HepG2 (cell line): ENCODE data around the gene RRAD. TPM values are rescaled to one million over a fixed set of nuclear protein-coding genes. Genes with fewer than 3 reads are reported as not detected.

Experiments used
- CAMTA2 ChIP-seq: sonication (generic); formaldehyde crosslinking; IDR thresholded peaks from 2 replicates; pipeline ENCODE4 v1.4.0; 2020; ENCODE audit warnings: mild to moderate bottlenecking, missing genetic modification reagents, borderline replicate concordance
- KDM2A ChIP-seq: sonication (generic); formaldehyde crosslinking; IDR thresholded peaks from 2 replicates; pipeline ENCODE4 v1.4.0; 2020; ENCODE audit warnings: low read depth, missing genetic modification reagents, borderline replicate concordance
- KLF12 ChIP-seq: sonication (generic); formaldehyde crosslinking; IDR thresholded peaks from 2 replicates; pipeline ENCODE4 v1.4.0; 2020; ENCODE audit warnings: missing genetic modification reagents, borderline replicate concordance
- MEIS2 ChIP-seq: sonication (generic); formaldehyde crosslinking; IDR thresholded peaks from 2 replicates; pipeline ENCODE4 v1.9.0; 2021; ENCODE audit warnings: mild to moderate bottlenecking, missing genetic modification reagents
- NR2F1 ChIP-seq, 2 experiments: fragments of 450-650 bp in 1 of 2; formaldehyde crosslinking in 1 of 2; IDR thresholded peaks; 2 replicates each; pipeline versions ENCODE4 v1.5.0 to v1.6.1; 2016 to 2020; ENCODE audit warnings: mild to moderate bottlenecking in 1 of 2, missing compliant biosample characterization in 1 of 2, missing genetic modification reagents in 1 of 2, moderate library complexity in 1 of 2
- SMARCC2 ChIP-seq: fragments of 450-650 bp; IDR thresholded peaks from 2 replicates; pipeline ENCODE4 v1.6.1; 2017; ENCODE audit warnings: antibody characterized with exemption, mild to moderate bottlenecking
- ZFX ChIP-seq: sonication (generic); formaldehyde crosslinking; IDR thresholded peaks from 2 replicates; pipeline ENCODE4 v1.4.0; 2020; ENCODE audit warnings: mild to moderate bottlenecking, low read depth, missing genetic modification reagents, moderate library complexity
- ZMYM4 ChIP-seq: sonication (generic); formaldehyde crosslinking; IDR thresholded peaks from 2 replicates; pipeline ENCODE4 v1.8.1; 2023; ENCODE audit warnings: mild to moderate bottlenecking, missing genetic modification reagents
- ZNF317 ChIP-seq: sonication (generic); formaldehyde crosslinking; IDR thresholded peaks from 2 replicates; pipeline ENCODE4 v1.5.0; 2020; ENCODE audit warnings: mild to moderate bottlenecking, missing genetic modification reagents
- ZNF430 ChIP-seq: sonication (generic); formaldehyde crosslinking; IDR thresholded peaks from 2 replicates; pipeline ENCODE4 v1.9.0; 2021; ENCODE audit warnings: mild to moderate bottlenecking, missing genetic modification reagents
- polyA plus RNA-seq, 8 experiments: library from polyadenylated mRNA; depleted of rRNA in 3 of 8; stranded (reverse) in 7 of 8; unstranded in 1 of 8; fragments of >200 nt; fragmentation: Illumina TruSeq in 4 of 8; extraction: Trizol in 4 of 8; gene quantifications; 2 replicates each; pipeline versions ENCODE4 v1.2.1 to v1.2.3, GENCODE V29; 2011 to 2016; ENCODE audit warnings: low read depth in 4 of 8, missing spikeins in 1 of 8, mixed read lengths in 1 of 8; ENCODE audit not compliant: insufficient read depth in 1 of 8
- total RNA-seq, 5 experiments: library from RNA; depleted of rRNA; stranded (reverse); fragments of >200 nt; fragmentation: Illumina TruSeq; extraction: Trizol; gene quantifications; 2 replicates each; pipeline ENCODE4 v1.2.3, GENCODE V29; 2016; ENCODE audit warnings: low read depth in 1 of 5
- TF ChIP-seq, protein P1 (sequence below), 2 experiments: fragments of 450-650 bp in 1 of 2; sonication (generic) in 1 of 2; formaldehyde crosslinking in 1 of 2; IDR thresholded peaks; 2 replicates each; pipeline versions ENCODE4 v1.6.1 to v1.8.0; 2016 to 2022; ENCODE audit warnings: antibody characterized with exemption in 1 of 2, mild to moderate bottlenecking in 1 of 2, missing genetic modification reagents in 1 of 2
- TF ChIP-seq, protein P2 (sequence below): IDR thresholded peaks from 2 replicates; pipeline ENCODE4 v1.6.1; 2012; ENCODE audit warnings: inconsistent platforms
- TF ChIP-seq, protein P3 (sequence below): IDR thresholded peaks from 2 replicates; pipeline ENCODE4 v1.4.0; 2020; ENCODE audit warnings: mild to moderate bottlenecking, missing genetic modification reagents
- TF ChIP-seq, protein P4 (sequence below): sonication (generic); formaldehyde crosslinking; IDR thresholded peaks from 2 replicates; pipeline ENCODE4 v1.4.0; 2020; ENCODE audit warnings: mild to moderate bottlenecking, missing genetic modification reagents

Gene RRAD
- total and polyA plus RNA-seq, 2 of the 13 experiments (the other 11 are each of a cell fraction or from before 2014, with no cell fraction given) = 0.80 to 1.1 TPM

- TF ChIP-seq, protein P1, sequence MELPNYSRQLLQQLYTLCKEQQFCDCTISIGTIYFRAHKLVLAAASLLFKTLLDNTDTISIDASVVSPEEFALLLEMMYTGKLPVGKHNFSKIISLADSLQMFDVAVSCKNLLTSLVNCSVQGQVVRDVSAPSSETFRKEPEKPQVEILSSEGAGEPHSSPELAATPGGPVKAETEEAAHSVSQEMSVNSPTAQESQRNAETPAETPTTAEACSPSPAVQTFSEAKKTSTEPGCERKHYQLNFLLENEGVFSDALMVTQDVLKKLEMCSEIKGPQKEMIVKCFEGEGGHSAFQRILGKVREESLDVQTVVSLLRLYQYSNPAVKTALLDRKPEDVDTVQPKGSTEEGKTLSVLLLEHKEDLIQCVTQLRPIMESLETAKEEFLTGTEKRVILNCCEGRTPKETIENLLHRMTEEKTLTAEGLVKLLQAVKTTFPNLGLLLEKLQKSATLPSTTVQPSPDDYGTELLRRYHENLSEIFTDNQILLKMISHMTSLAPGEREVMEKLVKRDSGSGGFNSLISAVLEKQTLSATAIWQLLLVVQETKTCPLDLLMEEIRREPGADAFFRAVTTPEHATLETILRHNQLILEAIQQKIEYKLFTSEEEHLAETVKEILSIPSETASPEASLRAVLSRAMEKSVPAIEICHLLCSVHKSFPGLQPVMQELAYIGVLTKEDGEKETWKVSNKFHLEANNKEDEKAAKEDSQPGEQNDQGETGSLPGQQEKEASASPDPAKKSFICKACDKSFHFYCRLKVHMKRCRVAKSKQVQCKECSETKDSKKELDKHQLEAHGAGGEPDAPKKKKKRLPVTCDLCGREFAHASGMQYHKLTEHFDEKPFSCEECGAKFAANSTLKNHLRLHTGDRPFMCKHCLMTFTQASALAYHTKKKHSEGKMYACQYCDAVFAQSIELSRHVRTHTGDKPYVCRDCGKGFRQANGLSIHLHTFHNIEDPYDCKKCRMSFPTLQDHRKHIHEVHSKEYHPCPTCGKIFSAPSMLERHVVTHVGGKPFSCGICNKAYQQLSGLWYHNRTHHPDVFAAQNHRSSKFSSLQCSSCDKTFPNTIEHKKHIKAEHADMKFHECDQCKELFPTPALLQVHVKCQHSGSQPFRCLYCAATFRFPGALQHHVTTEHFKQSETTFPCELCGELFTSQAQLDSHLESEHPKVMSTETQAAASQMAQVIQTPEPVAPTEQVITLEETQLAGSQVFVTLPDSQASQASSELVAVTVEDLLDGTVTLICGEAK (IDR thresholded peaks at IDR 0.05) = no peak
- TF ChIP-seq, protein P1 (CRISPR knock-in tag; IDR thresholded peaks at IDR 0.05) = no peak
- no peak for TF ChIP-seq MEIS2 (CRISPR knock-in tag)
- TF ChIP-seq SMARCC2 = no peak
- TF ChIP-seq ZNF430 (CRISPR knock-in tag) = no peak
- no peak for TF ChIP-seq KLF12 (CRISPR knock-in tag)
- TF ChIP-seq ZFX (CRISPR knock-in tag) = peak; percentile 64
- TF ChIP-seq, protein P2, sequence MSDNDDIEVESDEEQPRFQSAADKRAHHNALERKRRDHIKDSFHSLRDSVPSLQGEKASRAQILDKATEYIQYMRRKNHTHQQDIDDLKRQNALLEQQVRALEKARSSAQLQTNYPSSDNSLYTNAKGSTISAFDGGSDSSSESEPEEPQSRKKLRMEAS = 0 out of 2 replicates have a peak, but pooled peaks have one; percentile 15
- TF ChIP-seq KDM2A (CRISPR knock-in tag) = peak; percentile 41; the same call in 1 of the 2 replicates
- 0 out of 2 replicates have a peak, but pooled peaks have one; percentile 61 for TF ChIP-seq CAMTA2 (CRISPR knock-in tag)
- TF ChIP-seq NR2F1 (CRISPR knock-in tag; IDR thresholded peaks at IDR 0.05) = no peak
- TF ChIP-seq ZNF317 = no peak
- peak; percentile 54; the same call in 1 of the 2 replicates for TF ChIP-seq ZMYM4 (CRISPR knock-in tag)
- TF ChIP-seq, protein P3, sequence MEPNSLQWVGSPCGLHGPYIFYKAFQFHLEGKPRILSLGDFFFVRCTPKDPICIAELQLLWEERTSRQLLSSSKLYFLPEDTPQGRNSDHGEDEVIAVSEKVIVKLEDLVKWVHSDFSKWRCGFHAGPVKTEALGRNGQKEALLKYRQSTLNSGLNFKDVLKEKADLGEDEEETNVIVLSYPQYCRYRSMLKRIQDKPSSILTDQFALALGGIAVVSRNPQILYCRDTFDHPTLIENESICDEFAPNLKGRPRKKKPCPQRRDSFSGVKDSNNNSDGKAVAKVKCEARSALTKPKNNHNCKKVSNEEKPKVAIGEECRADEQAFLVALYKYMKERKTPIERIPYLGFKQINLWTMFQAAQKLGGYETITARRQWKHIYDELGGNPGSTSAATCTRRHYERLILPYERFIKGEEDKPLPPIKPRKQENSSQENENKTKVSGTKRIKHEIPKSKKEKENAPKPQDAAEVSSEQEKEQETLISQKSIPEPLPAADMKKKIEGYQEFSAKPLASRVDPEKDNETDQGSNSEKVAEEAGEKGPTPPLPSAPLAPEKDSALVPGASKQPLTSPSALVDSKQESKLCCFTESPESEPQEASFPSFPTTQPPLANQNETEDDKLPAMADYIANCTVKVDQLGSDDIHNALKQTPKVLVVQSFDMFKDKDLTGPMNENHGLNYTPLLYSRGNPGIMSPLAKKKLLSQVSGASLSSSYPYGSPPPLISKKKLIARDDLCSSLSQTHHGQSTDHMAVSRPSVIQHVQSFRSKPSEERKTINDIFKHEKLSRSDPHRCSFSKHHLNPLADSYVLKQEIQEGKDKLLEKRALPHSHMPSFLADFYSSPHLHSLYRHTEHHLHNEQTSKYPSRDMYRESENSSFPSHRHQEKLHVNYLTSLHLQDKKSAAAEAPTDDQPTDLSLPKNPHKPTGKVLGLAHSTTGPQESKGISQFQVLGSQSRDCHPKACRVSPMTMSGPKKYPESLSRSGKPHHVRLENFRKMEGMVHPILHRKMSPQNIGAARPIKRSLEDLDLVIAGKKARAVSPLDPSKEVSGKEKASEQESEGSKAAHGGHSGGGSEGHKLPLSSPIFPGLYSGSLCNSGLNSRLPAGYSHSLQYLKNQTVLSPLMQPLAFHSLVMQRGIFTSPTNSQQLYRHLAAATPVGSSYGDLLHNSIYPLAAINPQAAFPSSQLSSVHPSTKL (CRISPR knock-in tag) = 0 out of 2 replicates have a peak, but pooled peaks have one; percentile 7
- TF ChIP-seq, protein P4, sequence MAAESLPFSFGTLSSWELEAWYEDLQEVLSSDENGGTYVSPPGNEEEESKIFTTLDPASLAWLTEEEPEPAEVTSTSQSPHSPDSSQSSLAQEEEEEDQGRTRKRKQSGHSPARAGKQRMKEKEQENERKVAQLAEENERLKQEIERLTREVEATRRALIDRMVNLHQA (CRISPR knock-in tag) = no peak
These were observed 6.3 kb downstream of the RRAD start, which contains the start of gene CDH16 (continued) for GRCh38 chr16:66918803-66919568.
